ENCODE results near the gene SPATA4.

GRCh38 chr4:176210579-176211296, 15.4 kb upstream of the SPATA4 start:
- TF ChIP-seq CTCF (IDR thresholded peaks at IDR 0.05) = no peak
- no peak for TF ChIP-seq POLR2A (IDR thresholded peaks at IDR 0.05)

All from right lobe of liver (tissue), 4 donors.